Measurements from ENCODE around the gene ZNF205. TPM values are rescaled to one million over a fixed set of nuclear protein-coding genes. Genes with fewer than 3 reads are reported as not detected.

ZNF205 gene
- total and polyA plus RNA-seq, 2 experiments from 2014 or later = 16.6 to 29.1 TPM

GRCh38 chr16:3101841-3102470 is 10.4 kb upstream of the ZNF205 start:
- no peaks in the 10 kb centered on the region; the same call in none of the 3 replicates for H3K9me3 Mint-ChIP-seq
- H3K27ac Mint-ChIP-seq = peak overlapping the region; percentile 87
- peaks cover 43% of the 10 kb centered on the region for H3K4me1 Mint-ChIP-seq
- Histone ChIP-seq H3K27ac (ENCODE audit: low read depth) (peak overlapping the region; percentile 95), H3K79me2 (replicated peaks; ENCODE audit: insufficient read depth) (peaks cover 14% of the 10 kb centered on the region), H3K9me2 (ENCODE audit: insufficient read depth) (no peaks in the 10 kb centered on the region), H3K27me3 (ENCODE audit: insufficient read depth) (no peaks in the 10 kb centered on the region), H2AFZ (no peak overlapping the region), H3F3A (replicated peaks; ENCODE audit: low read depth) (peaks cover 45% of the 10 kb centered on the region), H4K20me1 (replicated peaks; ENCODE audit: insufficient read depth) (no peaks in the 10 kb centered on the region), H3K4me1 (ENCODE audit: insufficient read depth) (peaks cover 40% of the 10 kb centered on the region), H3K36me3 (ENCODE audit: insufficient read depth) (no peaks in the 10 kb centered on the region), H3K4me3 (peak overlapping the region; percentile 32), H3K4me2 (peak overlapping the region; percentile 50)
- H3K27me3 Mint-ChIP-seq (ENCODE audit: insufficient read depth, low read depth, poor library complexity) = peaks cover 34% of the 10 kb centered on the region
- peak; percentile 89 for DNase-seq (ENCODE audit: low spot score)
- peak overlapping the region; percentile 53 for H3K4me3 Mint-ChIP-seq
- ATAC-seq = peak; percentile 23
- no peak for TF ChIP-seq STAT1 (IDR thresholded peaks at IDR 0.05; ENCODE audit: unreplicated experiment)
- TF ChIP-seq, protein P1, sequence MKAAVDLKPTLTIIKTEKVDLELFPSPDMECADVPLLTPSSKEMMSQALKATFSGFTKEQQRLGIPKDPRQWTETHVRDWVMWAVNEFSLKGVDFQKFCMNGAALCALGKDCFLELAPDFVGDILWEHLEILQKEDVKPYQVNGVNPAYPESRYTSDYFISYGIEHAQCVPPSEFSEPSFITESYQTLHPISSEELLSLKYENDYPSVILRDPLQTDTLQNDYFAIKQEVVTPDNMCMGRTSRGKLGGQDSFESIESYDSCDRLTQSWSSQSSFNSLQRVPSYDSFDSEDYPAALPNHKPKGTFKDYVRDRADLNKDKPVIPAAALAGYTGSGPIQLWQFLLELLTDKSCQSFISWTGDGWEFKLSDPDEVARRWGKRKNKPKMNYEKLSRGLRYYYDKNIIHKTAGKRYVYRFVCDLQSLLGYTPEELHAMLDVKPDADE (IDR thresholded peaks at IDR 0.05) = peak; percentile 45; the same call in 1 of the 2 replicates
- TF ChIP-seq EZH2phosphoT487 (IDR thresholded peaks at IDR 0.05; ENCODE audit: unreplicated experiment) = no peak
- TF ChIP-seq ZNF462 (CRISPR knock-in tag; IDR thresholded peaks at IDR 0.05) = peak; percentile 12; the same call in 1 of the 2 replicates
- peak; percentile 47 for TF ChIP-seq POLR2AphosphoS5 (IDR thresholded peaks at IDR 0.05; ENCODE audit: low read depth)
- peaks cover 18% of the 10 kb centered on the region for H3K36me3 Mint-ChIP-seq (ENCODE audit: low read depth)
